Lung (tissue), 12 donors: ENCODE measurements around the gene TRIM17. TPM values are rescaled to one million over a fixed set of nuclear protein-coding genes. Genes with fewer than 3 reads are reported as not detected.
A peak's percentile ranks its signal among the peaks of the same experiment; 100 is the strongest.

Source experiments
- ATAC-seq: fragments of 200-7000 bp; cut with Tn5 transposase; one replicate; pipeline ENCODE4 v1.9.1; 2020; ENCODE audit warnings: moderate number of reproducible peaks; ENCODE audit not compliant: insufficient read depth, low FRiP score
- DNase-seq, 3 donors: peaks; one replicate each; pipeline ENCODE4 v3.0.0-alpha.2; 2013 to 2017
- H3K27ac ChIP-seq, 2 donors: one replicate each; pipeline ENCODE4 v1.5.1; 2013; ENCODE audit warnings: mild to moderate bottlenecking in 2 of 2, moderate library complexity in 2 of 2, control low read depth in 1 of 2, inconsistent platforms in 1 of 2, low read depth in 1 of 2, low read length in 1 of 2
- H3K27me3 ChIP-seq, 3 donors: one replicate each; pipeline ENCODE4 v1.5.1; 2013; ENCODE audit warnings: low read length in 2 of 3; ENCODE audit not compliant: control insufficient read depth in 3 of 3, insufficient read depth in 3 of 3
- H3K36me3 ChIP-seq, 4 donors: one replicate each; pipeline ENCODE4 v1.5.1; 2013; ENCODE audit warnings: low read length in 4 of 4, mild to moderate bottlenecking in 1 of 4, moderate library complexity in 1 of 4; ENCODE audit not compliant: control insufficient read depth in 4 of 4, insufficient read depth in 4 of 4
- H3K4me1 ChIP-seq, 5 donors: one replicate each; pipeline ENCODE4 v1.5.1; 2013; ENCODE audit warnings: low read length in 5 of 5, mild to moderate bottlenecking in 2 of 5, moderate library complexity in 1 of 5; ENCODE audit not compliant: control insufficient read depth in 5 of 5, insufficient read depth in 5 of 5
- H3K4me3 ChIP-seq: one replicate; pipeline ENCODE4 v1.5.1; 2013; ENCODE audit warnings: mild to moderate bottlenecking, control low read depth, moderate library complexity
- H3K9ac ChIP-seq, 2 donors: one replicate each; pipeline ENCODE4 v1.5.1; 2013; ENCODE audit warnings: low read length in 2 of 2, control low read depth in 1 of 2; ENCODE audit not compliant: insufficient read depth in 1 of 2
- H3K9me3 ChIP-seq, 4 donors: one replicate each; pipeline ENCODE4 v1.5.1; 2013; ENCODE audit warnings: low read length in 3 of 4, mild to moderate bottlenecking in 1 of 4, moderate library complexity in 1 of 4; ENCODE audit not compliant: control insufficient read depth in 4 of 4, insufficient read depth in 3 of 4
- CTCF ChIP-seq: IDR thresholded peaks from 2 replicates; pipeline ENCODE4 v1.5.1; 2012; ENCODE audit warnings: mild to moderate bottlenecking; ENCODE audit errors: control extremely low read depth, extremely low read depth
- WGBS, 2 donors: extraction: QIAGEN DNeasy Blood & Tissue Kit; methylation state at CpG; one replicate each; pipeline ENCODE4 v1.1.7; 2013; 5-methylcytosine and 5-hydroxymethylcytosine counted together
- polyA plus RNA-seq, 2 donors: library from polyadenylated mRNA; stranded (reverse); fragments of 200-250 nt; gene quantifications; one replicate each; pipeline ENCODE4 v1.2.1, GENCODE V29; 2013
- total RNA-seq, 2 donors: library from RNA; depleted of rRNA in 1 of 2; stranded (reverse); fragments of >200 nt in 1 of 2; gene quantifications; one replicate each; pipeline ENCODE4 v1.2.1, GENCODE V29; 2014 to 2021
- donor health status: control.
- donor health status: control.
- donor health status: Bipolar disorder and iron deficiency.
- donor health status: healthy.
- donor health status: DM: yes; HTN: yes; CAD: no.

TRIM17 gene
- total and polyA plus RNA-seq, 4 donors = 1.0 to 3.3 (median 1.8) TPM

GRCh38 chr1:228462560-228462959, 45.9 kb upstream of the TRIM17 start:
- Histone ChIP-seq H3K9ac (no peak overlapping the region), H3K27ac (no peak overlapping the region), H3K27me3 (peaks cover 14 to 65% (median 59%) of the 10 kb centered on the region in 3 donors), H3K4me1 (peaks cover 0 to 23% (median 5%) of the 10 kb centered on the region in 5 donors), H3K4me3 (no peak overlapping the region), H3K36me3 (no peaks in the 10 kb centered on the region), H3K9me3 (peaks cover 0 to 2% (median 0%) of the 10 kb centered on the region in 4 donors)
- ATAC-seq = no peak
- TF ChIP-seq CTCF = no peak
- 85 to 87% methylated on average over 5 of the region's 5 CpGs for WGBS, 2 donors
- no peak for DNase-seq

- H3K36me3 ChIP-seq = no peaks in the 10 kb centered on the region
- peaks cover 0 to 2% (median 0%) of the 10 kb centered on the region in 4 donors for H3K9me3 ChIP-seq
- peaks cover 14 to 54% (median 44%) of the 10 kb centered on the region in 3 donors for H3K27me3 ChIP-seq
- no peak overlapping the region for H3K27ac ChIP-seq
- peaks cover 0 to 35% (median 5%) of the 10 kb centered on the region in 5 donors for H3K4me1 ChIP-seq
- no peak for TF ChIP-seq CTCF
- no peak overlapping the region for H3K9ac ChIP-seq
- 81 to 85% methylated on average over 2 of the region's 2 CpGs for WGBS, 2 donors
- no peak overlapping the region for H3K4me3 ChIP-seq
- DNase-seq (no peak), ATAC-seq (no peak)
These were observed 44.2 kb upstream of the TRIM17 start for GRCh38 chr1:228460821-228461220.

GRCh38 chr1:228459091-228459993, 42.7 kb upstream of the TRIM17 start:
- H3K27me3 ChIP-seq = peaks cover 9 to 39% (median 34%) of the 10 kb centered on the region in 3 donors
- H3K36me3 ChIP-seq = no peaks in the 10 kb centered on the region
- WGBS, 2 donors = 4 to 8% methylated on average over 41 of the region's 41 CpGs
- peak; percentile 62 to 82 (median 68) for DNase-seq
- TF ChIP-seq CTCF = peak; percentile 18
- no peak overlapping the region for H3K27ac ChIP-seq
- H3K4me3 ChIP-seq = no peak overlapping the region
- peaks cover 0 to 31% (median 5%) of the 10 kb centered on the region in 5 donors for H3K4me1 ChIP-seq
- no peak overlapping the region for H3K9ac ChIP-seq
- H3K9me3 ChIP-seq = peaks cover 0 to 2% (median 0%) of the 10 kb centered on the region in 4 donors
- no peak for ATAC-seq
